OCI-LY3 (cell line): Measurements from ENCODE around the gene KIZ.

ENCODE experiments used
- EZH2phosphoT487 ChIP-seq: fragments of 200-600 bp; shearing (Covaris generic); IDR thresholded peaks from 2 replicates; pipeline ENCODE4 v1.6.1; 2018; ENCODE audit warnings: antibody characterized with exemption, mixed run types, low read depth
- TF ChIP-seq, protein P1 (sequence below): fragments of 200-600, 300-600 bp; sonication (generic); IDR thresholded peaks from 2 replicates; pipeline ENCODE4 v1.5.1; 2014; ENCODE audit warnings: antibody characterized with exemption, low read length, low read depth

DNA sequence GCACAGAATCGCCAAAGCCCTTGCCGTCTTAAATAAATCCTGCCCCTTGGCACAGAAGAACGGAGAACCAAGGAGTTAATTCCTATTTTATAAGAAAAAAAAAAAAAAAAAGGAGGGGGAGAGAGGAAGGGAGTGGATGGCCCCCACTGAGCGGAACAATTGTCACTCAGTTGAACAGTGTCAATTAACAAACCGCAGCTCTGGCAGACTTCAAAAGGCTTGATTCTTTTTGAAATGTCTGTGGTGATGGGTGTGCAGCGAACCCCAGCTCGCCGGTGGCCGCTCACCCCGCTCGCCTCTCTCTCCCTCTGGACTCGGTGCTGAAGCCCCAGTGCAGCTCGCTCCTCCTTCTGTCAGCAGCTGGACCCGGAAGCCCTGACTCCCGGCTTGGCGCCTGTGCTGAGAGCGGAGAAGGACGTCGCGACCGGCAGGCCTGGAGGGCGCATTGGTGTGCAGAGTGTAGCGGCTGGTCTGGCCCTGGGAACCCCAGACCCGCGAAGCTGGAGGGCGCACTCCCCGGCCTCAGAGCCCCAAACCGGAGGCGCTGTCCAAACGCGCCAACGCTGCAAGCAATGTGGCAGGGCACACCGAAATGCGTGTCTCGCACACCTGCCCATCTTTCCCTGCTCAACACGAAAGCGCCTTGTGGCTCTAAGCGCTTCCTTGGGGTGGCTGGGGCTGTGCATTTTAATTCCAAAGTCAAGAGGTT is 23.1 kb upstream of the KIZ start:
- TF ChIP-seq, protein P1, sequence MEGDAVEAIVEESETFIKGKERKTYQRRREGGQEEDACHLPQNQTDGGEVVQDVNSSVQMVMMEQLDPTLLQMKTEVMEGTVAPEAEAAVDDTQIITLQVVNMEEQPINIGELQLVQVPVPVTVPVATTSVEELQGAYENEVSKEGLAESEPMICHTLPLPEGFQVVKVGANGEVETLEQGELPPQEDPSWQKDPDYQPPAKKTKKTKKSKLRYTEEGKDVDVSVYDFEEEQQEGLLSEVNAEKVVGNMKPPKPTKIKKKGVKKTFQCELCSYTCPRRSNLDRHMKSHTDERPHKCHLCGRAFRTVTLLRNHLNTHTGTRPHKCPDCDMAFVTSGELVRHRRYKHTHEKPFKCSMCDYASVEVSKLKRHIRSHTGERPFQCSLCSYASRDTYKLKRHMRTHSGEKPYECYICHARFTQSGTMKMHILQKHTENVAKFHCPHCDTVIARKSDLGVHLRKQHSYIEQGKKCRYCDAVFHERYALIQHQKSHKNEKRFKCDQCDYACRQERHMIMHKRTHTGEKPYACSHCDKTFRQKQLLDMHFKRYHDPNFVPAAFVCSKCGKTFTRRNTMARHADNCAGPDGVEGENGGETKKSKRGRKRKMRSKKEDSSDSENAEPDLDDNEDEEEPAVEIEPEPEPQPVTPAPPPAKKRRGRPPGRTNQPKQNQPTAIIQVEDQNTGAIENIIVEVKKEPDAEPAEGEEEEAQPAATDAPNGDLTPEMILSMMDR: no peak
- TF ChIP-seq EZH2phosphoT487: no peak
